HCT116 (cell line): ENCODE data around the gene CCNL2. TPM values are rescaled to one million over a fixed set of nuclear protein-coding genes. Genes with fewer than 3 reads are reported as not detected.

ENCODE experiments used
- ATAC-seq: fragments of 200-7000 bp; cut with Tn5 transposase; 2 replicates; pipeline ENCODE4 v1.9.1; 2020; ENCODE audit warnings: mild to moderate bottlenecking, moderate library complexity
- BruUV-seq: library from RNA; stranded (reverse); fragments of 400-500 nt; replicated peaks from 2 replicates; lab custom pipeline; 2021; lab: Mats Ljungman, UMichigan
- CTCF ChIA-PET: fragments of 300-600 bp; sonication (Branson Sonifier 250); formaldehyde crosslinking; loops from one replicate; lab custom pipeline; 2021; ENCODE audit warnings: antibody characterized with exemption; lab: Charles Lee
- POLR2A ChIA-PET: fragments of 300-600, 350-600 bp; sonication (Branson Sonifier 250); formaldehyde crosslinking; loops from one replicate; lab custom pipeline; 2021; ENCODE audit warnings: antibody characterized with exemption; lab: Charles Lee
- RAD21 ChIA-PET, 2 experiments: fragments of 300-600 bp; sonication (Branson Sonifier 250); formaldehyde crosslinking; loops; one replicate each; lab custom pipeline; 2023; ENCODE audit warnings: low total read pairs in 2 of 2; ENCODE audit not compliant: uncharacterized antibody in 2 of 2, unreplicated experiment in 2 of 2, low non-redundant PET in 1 of 2; lab: Charles Lee
- DNase-seq: peaks from one replicate; pipeline ENCODE4 v3.0.0-alpha.2; 2010; ENCODE audit warnings: low read depth, low spot score
- H2AFZ ChIP-seq: fragments of 200-600 bp; shearing (Covaris generic), sonication (generic); 2 replicates; pipeline ENCODE4 v1.6.1; 2017; ENCODE audit warnings: low read depth, mixed run types, mixed read lengths, antibody characterized with exemption, low read length; ENCODE audit not compliant: poor library complexity, severe bottlenecking
- H3K27ac ChIP-seq: 2 replicates; pipeline ENCODE4 v1.5.1; 2012; ENCODE audit warnings: low read depth, low read length
- H3K27me3 ChIP-seq: fragments of 200-600 bp; sonication (generic); 2 replicates; pipeline ENCODE4 v1.6.1; 2016; ENCODE audit warnings: mixed run types, low read length, mixed read lengths; ENCODE audit not compliant: insufficient read depth
- H3K36me3 ChIP-seq, 2 experiments: fragments of 200-500 bp in 1 of 2; fragments of 200-600 bp in 1 of 2; sonication (Bioruptor generic) in 1 of 2; sonication (generic) in 1 of 2; 2 replicates each; pipeline versions ENCODE4 v1.5.1 to v1.6.1; 2014 to 2016; ENCODE audit warnings: low read length in 2 of 2, inconsistent platforms in 1 of 2, mixed read lengths in 1 of 2, mixed run types in 1 of 2; ENCODE audit not compliant: insufficient read depth in 2 of 2, control insufficient read depth in 1 of 2
- H3K4me1 ChIP-seq, 2 experiments: fragments of 200-600 bp in 1 of 2; sonication (generic) in 1 of 2; 2 replicates each; pipeline versions ENCODE4 v1.5.1 to v1.6.1; 2012 to 2017; ENCODE audit warnings: low read length in 2 of 2, inconsistent platforms in 1 of 2, mild to moderate bottlenecking in 1 of 2, mixed read lengths in 1 of 2, mixed run types in 1 of 2, moderate library complexity in 1 of 2; ENCODE audit not compliant: insufficient read depth in 2 of 2, control insufficient read depth in 1 of 2
- H3K4me2 ChIP-seq: fragments of 200-600 bp; sonication (generic); 2 replicates; pipeline ENCODE4 v1.6.1; 2017; ENCODE audit warnings: mixed run types, low read length, mixed read lengths
- H3K4me3 ChIP-seq, 2 experiments: fragments of 200-600 bp in 1 of 2; sonication (generic) in 1 of 2; replicated peaks in 1 of 2; 2 replicates each; pipeline ENCODE4 v1.5.1; 2011 to 2016; ENCODE audit warnings: low read length in 2 of 2, control low read depth in 1 of 2, low read depth in 1 of 2, mild to moderate bottlenecking in 1 of 2, mixed read lengths in 1 of 2, mixed run types in 1 of 2
- H3K79me2 ChIP-seq: fragments of 200-600 bp; sonication (generic); 2 replicates; pipeline ENCODE4 v1.6.1; 2017; ENCODE audit warnings: mild to moderate bottlenecking, mixed run types, low read length, moderate library complexity, mixed read lengths; ENCODE audit not compliant: insufficient read depth
- H3K9ac ChIP-seq: fragments of 200-600 bp; sonication (generic); 2 replicates; pipeline ENCODE4 v1.6.1; 2016; ENCODE audit warnings: low read length, mixed read lengths
- H3K9me2 ChIP-seq: fragments of 200-600 bp; sonication (generic), shearing (Covaris generic); 2 replicates; pipeline ENCODE4 v1.6.1; 2017; ENCODE audit warnings: mixed run types, mild to moderate bottlenecking, moderate library complexity; ENCODE audit not compliant: insufficient read depth
- H3K9me3 ChIP-seq, 2 experiments: fragments of 200-500 bp in 1 of 2; fragments of 200-600 bp in 1 of 2; sonication (Bioruptor generic) in 1 of 2; sonication (generic) in 1 of 2; 2 replicates each; pipeline ENCODE4 v1.6.1; 2014 to 2017; ENCODE audit warnings: low read length in 2 of 2, mixed read lengths in 2 of 2, inconsistent platforms in 1 of 2, low read depth in 1 of 2, mild to moderate bottlenecking in 1 of 2, mixed run types in 1 of 2, moderate library complexity in 1 of 2; ENCODE audit not compliant: control insufficient read depth in 1 of 2, insufficient read depth in 1 of 2
- H4K20me1 ChIP-seq: fragments of 200-600 bp; sonication (generic), shearing (Covaris generic); 2 replicates; pipeline ENCODE4 v1.6.1; 2017; ENCODE audit warnings: mixed run types, mild to moderate bottlenecking, moderate library complexity; ENCODE audit not compliant: insufficient read depth
- ATF3 ChIP-seq: IDR thresholded peaks from 2 replicates; pipeline ENCODE4 v1.6.1; 2012
- CBX3 ChIP-seq: IDR thresholded peaks from 2 replicates; pipeline ENCODE4 v1.6.1; 2012; ENCODE audit warnings: low read depth
- CEBPB ChIP-seq: IDR thresholded peaks from 2 replicates; pipeline ENCODE4 v1.6.1; 2012; ENCODE audit warnings: low read depth
- EGR1 ChIP-seq: IDR thresholded peaks from 2 replicates; pipeline ENCODE4 v1.6.1; 2012; ENCODE audit warnings: low read depth
- ELF1 ChIP-seq: IDR thresholded peaks from 2 replicates; pipeline ENCODE4 v1.6.1; 2012; ENCODE audit warnings: low read depth, borderline replicate concordance
- EZH2 ChIP-seq: fragments of 200-600 bp; sonication (generic); IDR thresholded peaks from 2 replicates; pipeline ENCODE4 v1.6.1; 2017; ENCODE audit warnings: antibody characterized with exemption, mixed run types
- EZH2phosphoT487 ChIP-seq: fragments of 200-600 bp; IDR thresholded peaks from 2 replicates; pipeline ENCODE4 v1.6.1; 2018; ENCODE audit warnings: antibody characterized with exemption, borderline replicate concordance
- FOSL1 ChIP-seq: IDR thresholded peaks from 2 replicates; pipeline ENCODE4 v1.6.1; 2012; ENCODE audit warnings: low read depth
- JUND ChIP-seq: IDR thresholded peaks from 2 replicates; pipeline ENCODE4 v1.6.1; 2012
- MAX ChIP-seq: IDR thresholded peaks from 2 replicates; pipeline ENCODE4 v1.6.1; 2012
- POLR2AphosphoS5 ChIP-seq: IDR thresholded peaks from 2 replicates; pipeline ENCODE4 v1.6.1; 2011; ENCODE audit warnings: mild to moderate bottlenecking, low read depth, low read length, moderate library complexity
- RAD21 ChIP-seq: IDR thresholded peaks from 2 replicates; pipeline ENCODE4 v1.6.1; 2012; ENCODE audit warnings: low read depth, mild to moderate bottlenecking
- SIN3A ChIP-seq: IDR thresholded peaks from 2 replicates; pipeline ENCODE4 v1.6.1; 2012; ENCODE audit warnings: low read depth
- SP1 ChIP-seq: IDR thresholded peaks from 2 replicates; pipeline ENCODE4 v1.6.1; 2012; ENCODE audit warnings: low read depth
- SRF ChIP-seq: IDR thresholded peaks from 2 replicates; pipeline ENCODE4 v1.6.1; 2012; ENCODE audit warnings: low read depth
- TCF7L2 ChIP-seq: IDR thresholded peaks from 2 replicates; pipeline ENCODE4 v1.7.0; 2011; ENCODE audit warnings: borderline replicate concordance, inconsistent platforms; ENCODE audit not compliant: insufficient read depth, insufficient read length; ENCODE audit errors: extremely low read depth
- YY1 ChIP-seq: IDR thresholded peaks from 2 replicates; pipeline ENCODE4 v1.6.1; 2011; ENCODE audit warnings: low read length, low read depth, moderate library complexity, mild to moderate bottlenecking; ENCODE audit not compliant: insufficient replicate concordance; ENCODE audit errors: extremely low read depth
- ZFX ChIP-seq: fragments of 450-650 bp; IDR thresholded peaks from 2 replicates; pipeline ENCODE4 v1.6.1; 2017
- intact Hi-C: fragments of 100-400 bp; cut with micrococcal nuclease; formaldehyde crosslinking; loops from 2 replicates; pipeline ENCODE4 v1.10.0; 2022
- total RNA-seq: library from RNA; stranded (reverse); gene quantifications from one replicate; pipeline ENCODE4 v1.2.1, GENCODE V29; 2021; ENCODE audit not compliant: unreplicated experiment
- TF ChIP-seq, protein P1 (sequence below): IDR thresholded peaks from 2 replicates; pipeline ENCODE4 v1.6.1; 2011; ENCODE audit warnings: mild to moderate bottlenecking, low read length, moderate library complexity; ENCODE audit not compliant: insufficient replicate concordance; ENCODE audit errors: extremely low read depth

CCNL2 gene
- total RNA-seq, 1 experiment from 2014 or later, result 173 TPM

GRCh38 chr1:1390675-1391074 lies 8.5 kb downstream of the CCNL2 start:
- Histone ChIP-seq H2AFZ (no peak overlapping the region), H3K4me2 (no peak overlapping the region), H3K9me2 (no peaks in the 10 kb centered on the region), H3K79me2 (peaks cover 64% of the 10 kb centered on the region), H3K27me3 (no peaks in the 10 kb centered on the region), H3K36me3 (peaks cover 75 to 90% of the 10 kb centered on the region in 2 experiments), H3K4me1 (no peaks in the 10 kb centered on the region), H3K4me3 (no peak overlapping the region), H3K9ac (no peak overlapping the region), H4K20me1 (peaks cover 11% of the 10 kb centered on the region; the same call in 1 of the 2 replicates), H3K27ac (no peak overlapping the region), H3K9me3 (no peaks in the 10 kb centered on the region)
- ATAC-seq, result no peak
- CTCF ChIA-PET, result interaction anchor here (0.9 kb wide), 1 partner anchor 12 kb away, joined by 5 read pairs; no protein-coding TSS in a partner anchor
- DNase-seq, result no peak
- intact Hi-C loops, result no loop called here
- POLR2A ChIA-PET, result interaction anchor here (1.4 kb wide), 1 partner anchor 8 kb away, joined by 4 read pairs; the partner anchor contains the start of gene CCNL2
- no TSS peak for BruUV-seq
- RAD21 ChIA-PET, result no interaction called here
- no peak for TF ChIP-seq SP1
- TF ChIP-seq ATF3, result no peak
- TF ChIP-seq YY1, result no peak
- no peak for TF ChIP-seq CEBPB
- TF ChIP-seq RAD21, result no peak
- TF ChIP-seq EZH2, result no peak
- no peak for TF ChIP-seq MAX
- TF ChIP-seq ELF1, result no peak
- no peak for TF ChIP-seq SIN3A
- no peak for TF ChIP-seq EGR1
- TF ChIP-seq CBX3, result no peak
- no peak for TF ChIP-seq ZFX
- TF ChIP-seq SRF, result no peak
- no peak for TF ChIP-seq EZH2phosphoT487
- TF ChIP-seq JUND, result no peak
- TF ChIP-seq FOSL1, result no peak
- TF ChIP-seq POLR2AphosphoS5, result no peak
- TF ChIP-seq, protein P1, sequence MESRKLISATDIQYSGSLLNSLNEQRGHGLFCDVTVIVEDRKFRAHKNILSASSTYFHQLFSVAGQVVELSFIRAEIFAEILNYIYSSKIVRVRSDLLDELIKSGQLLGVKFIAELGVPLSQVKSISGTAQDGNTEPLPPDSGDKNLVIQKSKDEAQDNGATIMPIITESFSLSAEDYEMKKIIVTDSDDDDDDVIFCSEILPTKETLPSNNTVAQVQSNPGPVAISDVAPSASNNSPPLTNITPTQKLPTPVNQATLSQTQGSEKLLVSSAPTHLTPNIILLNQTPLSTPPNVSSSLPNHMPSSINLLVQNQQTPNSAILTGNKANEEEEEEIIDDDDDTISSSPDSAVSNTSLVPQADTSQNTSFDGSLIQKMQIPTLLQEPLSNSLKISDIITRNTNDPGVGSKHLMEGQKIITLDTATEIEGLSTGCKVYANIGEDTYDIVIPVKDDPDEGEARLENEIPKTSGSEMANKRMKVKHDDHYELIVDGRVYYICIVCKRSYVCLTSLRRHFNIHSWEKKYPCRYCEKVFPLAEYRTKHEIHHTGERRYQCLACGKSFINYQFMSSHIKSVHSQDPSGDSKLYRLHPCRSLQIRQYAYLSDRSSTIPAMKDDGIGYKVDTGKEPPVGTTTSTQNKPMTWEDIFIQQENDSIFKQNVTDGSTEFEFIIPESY, result no peak
- no peak for TF ChIP-seq TCF7L2
